NCI-H146 treated with DMSO at 0.1 percent for 48 hours (cell line): ENCODE results near the gene HRCT1.
"Not testable (repeated sequence)": the region's sequence is repeated elsewhere in the genome, so short reads cannot be mapped to it uniquely, and the experiment has no call there.

ENCODE experiments used
- DNase-seq: peaks from one replicate; lab custom pipeline; 2025; ENCODE audit not compliant: unreplicated experiment; lab: John Stamatoyannopoulos, UW

Gene HRCT1

DNA sequence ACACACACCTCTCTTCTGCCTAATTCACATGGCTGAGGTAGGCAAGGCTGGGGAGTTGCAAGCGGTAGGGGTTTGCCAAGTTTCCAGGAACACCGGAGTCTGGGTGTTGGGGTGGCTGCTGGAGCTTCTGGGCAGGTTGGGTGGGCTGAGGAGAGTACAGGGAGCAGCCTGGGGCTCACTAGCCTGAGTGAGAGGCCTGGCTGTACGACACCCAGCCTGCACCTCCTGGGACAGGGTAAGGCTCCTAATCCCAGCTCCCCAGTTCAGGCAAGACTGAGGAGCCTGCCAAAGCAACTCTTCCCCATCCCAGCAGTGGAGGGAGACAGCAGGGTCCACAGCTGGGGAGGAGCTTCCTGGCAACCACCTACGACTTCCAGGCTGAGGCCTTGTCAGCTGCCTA lies 11.3 kb downstream of the HRCT1 start:
- DNase-seq, result no peak

DNA sequence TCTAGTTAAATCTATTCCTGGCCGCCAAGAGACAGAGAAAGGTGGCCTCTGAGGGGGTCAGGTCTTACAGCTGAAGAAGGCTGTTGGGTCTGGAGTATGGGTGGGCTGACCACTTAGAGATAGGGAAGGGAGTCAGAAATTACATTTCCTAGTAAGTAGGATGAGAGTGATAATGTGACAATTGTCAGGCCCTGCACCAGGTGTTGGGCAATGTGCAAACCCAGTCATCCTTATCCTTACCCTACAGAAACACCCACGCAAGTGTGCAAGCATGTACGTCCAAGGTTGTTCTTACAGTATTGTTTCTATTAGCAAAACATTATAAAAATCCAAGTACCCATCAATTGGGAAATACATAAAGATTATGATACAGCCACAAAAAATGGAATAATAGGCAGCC lies 12.8 kb downstream of the HRCT1 start:
- DNase-seq, result no peak

DNA sequence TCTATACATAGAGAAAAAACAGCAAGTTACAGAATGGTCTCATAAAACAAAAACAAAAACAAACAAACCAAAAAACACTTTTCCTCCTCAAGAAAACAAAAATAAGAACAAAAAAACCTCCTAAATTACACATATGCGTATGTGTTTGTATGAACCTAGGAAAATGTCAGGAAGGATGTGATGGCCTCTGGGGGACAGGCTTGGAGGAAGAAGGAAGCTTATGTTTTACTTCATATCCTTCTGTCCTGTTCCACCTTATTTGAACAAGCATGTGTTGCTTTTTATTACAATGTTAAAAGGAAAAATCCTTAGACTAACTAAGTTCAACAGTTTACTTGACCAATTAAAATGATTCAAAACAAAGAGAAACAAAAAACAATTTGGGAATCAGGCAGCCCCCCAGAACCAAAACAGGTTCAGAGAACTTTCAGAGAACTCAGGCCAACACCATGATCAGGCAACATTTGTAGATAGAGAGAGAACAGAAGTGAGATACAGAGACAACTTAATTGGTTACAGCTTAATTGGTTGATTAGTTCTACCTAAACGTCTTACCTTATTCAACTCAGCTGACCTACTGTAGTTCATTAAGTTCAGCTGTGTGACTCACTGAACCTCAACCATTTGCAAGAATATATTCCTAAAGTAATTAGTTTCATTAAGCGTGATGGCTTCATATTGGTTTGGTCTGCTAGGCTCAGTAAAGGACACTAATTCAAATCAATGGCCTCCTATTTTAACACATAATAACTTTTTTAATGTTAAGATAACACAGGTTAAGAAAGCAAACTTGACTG lies 13.4 kb downstream of the HRCT1 start:
- no peak for DNase-seq

DNA sequence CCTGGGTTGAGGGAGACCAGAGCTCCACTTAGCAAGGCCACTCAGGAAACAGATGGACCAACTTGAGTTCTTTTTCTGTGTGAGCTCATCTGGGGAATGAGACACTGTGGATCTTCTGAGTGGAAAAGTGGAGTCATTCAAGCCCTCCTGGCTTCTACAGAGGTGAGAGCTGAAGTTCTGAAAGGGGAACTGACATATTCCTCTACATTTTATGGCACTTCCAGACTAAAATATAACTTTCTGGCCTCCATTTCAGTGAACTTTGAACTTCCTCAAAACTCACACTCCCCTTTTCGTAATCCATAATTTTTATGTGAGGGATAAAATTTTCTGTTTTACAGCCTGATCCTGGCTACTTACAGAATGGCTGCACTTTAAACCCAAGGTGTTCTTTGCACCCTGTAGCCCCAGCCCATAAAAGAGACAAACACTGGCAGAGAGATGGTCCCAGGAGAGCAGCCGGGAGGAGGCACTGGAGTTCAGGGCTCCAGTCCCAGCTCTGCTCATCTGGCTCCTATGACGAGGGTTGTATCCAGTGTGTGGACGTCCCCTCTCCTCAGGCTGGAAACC lies 14.1 kb downstream of the HRCT1 start:
- no peak for DNase-seq

DNA sequence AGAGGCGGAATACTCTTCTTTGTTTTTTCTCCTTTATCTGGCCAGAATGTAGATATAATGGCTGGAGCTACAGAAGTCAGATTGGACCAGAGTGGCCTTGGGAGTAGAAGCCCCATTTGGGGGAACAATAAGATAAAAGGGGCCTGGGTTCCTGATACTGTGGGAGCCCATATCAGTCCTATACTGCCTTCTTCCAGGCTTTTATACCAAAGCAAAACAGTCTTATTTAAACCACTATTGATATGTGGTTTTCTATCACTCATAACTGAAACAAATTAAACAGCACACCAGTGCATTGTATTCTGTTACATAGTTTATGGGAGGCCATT lies 17.6 kb downstream of the HRCT1 start:
- no peak for DNase-seq

DNA sequence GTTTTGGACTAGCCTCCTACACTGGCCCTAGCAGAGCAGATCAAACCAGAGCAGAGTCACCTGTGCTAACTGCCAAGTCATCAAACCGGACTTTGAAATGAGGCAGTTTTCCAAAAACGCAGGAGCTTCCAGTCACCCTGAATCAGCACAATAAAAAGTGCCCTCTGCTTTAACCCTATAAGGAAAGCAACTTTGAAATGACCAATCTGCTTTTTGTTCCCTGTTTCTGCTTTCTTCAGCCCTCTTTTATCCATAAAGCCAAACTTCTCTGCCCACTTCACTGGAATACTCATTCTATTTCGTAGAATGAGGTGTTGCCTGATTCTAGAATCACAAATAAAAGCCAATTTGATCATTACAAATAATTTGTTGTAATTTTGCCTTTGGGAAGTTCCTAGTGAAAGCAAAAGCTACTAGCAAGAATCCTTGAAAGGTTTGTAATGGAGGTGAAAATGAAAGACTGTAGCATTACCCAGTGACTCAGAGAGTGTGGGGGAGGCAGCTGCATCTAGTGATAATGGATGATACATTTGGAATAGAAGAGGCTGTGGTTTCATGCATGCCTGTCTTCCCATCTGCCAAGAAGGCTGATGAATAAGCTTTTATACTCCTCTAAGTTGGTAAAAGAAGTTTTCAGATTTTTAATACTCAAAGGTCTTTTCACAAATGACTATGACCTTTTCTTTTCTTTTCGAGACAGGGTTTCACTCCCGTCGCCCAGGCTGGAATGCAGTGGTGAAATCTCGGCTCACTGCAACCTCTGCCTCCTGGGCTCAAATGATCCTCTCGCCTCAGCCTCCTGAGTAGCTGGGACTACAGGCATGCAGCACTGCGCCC lies 18.1 kb downstream of the HRCT1 start:
- DNase-seq, result no peak

DNA sequence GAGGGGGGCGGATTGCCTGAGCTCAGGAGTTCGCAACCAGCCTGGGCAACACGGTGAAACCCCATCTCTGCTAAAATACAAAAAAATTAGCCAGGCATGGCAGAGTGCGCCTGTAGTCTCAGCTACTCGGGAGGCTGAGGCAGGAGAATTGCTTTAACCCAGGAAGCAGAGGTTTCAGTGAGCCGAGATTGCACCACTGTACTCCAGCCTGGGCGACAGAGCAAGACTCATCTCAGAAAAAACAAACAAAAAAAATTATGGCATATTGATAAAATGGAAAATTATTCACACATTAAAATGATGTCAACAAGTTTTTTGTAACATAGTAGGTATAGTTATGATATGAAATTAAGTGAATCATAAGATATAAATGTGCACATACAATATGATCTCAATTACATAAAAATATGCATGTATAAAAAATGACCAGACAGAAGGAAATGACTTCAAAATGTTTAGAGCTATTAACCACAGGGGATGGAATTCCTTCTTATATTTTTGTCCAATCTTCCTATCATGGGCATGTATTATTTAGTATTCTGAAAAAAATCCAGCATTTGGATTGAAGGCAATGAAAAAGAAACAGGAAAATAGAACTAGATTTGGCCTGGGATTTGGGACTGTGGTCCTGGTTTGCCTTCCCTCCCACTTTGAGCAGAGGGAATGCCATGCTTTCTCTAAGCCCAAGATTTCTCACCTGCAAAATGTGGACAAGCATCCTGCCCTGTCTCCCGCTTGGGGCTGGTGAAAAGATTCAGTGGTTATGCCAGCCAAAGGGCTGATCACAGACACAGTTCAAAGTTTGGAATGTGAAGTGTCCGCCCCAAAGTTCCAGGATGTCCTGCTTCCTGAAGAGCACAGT lies 22.8 kb downstream of the HRCT1 start:
- no peak for DNase-seq

DNA sequence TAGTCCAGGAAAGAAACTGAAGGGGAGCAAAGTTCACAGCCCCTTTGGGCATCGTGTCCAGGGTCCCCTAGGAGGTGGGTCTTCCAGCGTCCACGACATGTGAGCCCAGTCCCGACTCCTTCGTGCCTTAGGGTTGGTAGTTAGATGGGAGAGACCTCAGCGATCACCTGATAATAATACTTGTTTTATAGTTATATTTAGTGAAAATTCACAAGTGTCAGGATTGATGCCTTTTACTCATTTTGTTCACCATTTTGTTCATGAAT lies 23.4 kb downstream of the HRCT1 start:
- no peak for DNase-seq

DNA sequence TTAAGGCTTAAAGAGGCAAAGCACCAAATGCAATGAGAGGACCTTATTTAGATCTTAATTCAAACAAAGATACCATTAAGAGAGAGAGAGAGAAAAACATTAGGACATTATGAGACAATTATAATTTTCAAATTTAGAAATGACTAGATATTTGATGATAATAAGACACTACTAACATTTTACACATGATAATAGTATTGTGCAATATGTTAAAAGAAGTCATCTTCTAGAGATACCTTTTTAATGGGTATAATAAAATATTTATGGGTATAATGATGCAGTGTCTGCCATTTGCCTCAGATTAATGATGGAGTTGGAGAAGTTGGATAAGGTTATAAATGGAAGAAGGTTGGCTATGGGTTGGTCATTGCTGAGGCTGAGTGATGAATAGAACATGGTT lies 24.5 kb downstream of the HRCT1 start:
- no peak for DNase-seq

DNA sequence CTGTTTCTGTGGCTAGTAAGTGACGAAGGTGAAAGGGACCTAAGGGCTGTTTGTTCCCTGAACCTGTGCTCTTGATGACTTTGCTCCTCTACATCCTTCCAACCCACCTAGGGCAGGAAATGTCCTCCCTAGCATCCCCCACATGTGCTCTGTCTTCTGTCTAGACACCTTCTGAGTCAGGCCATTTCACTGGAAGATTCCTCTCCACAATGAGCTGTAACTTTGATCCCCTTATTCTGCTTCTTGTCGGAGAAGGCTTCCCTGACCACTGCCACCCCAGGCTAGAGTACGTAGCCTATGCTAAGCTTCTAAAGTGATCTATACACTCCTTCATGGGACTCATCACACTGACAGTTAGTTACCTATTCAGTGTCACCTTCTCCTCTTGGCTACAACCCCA lies 25.0 kb downstream of the HRCT1 start:
- no peak for DNase-seq

DNA sequence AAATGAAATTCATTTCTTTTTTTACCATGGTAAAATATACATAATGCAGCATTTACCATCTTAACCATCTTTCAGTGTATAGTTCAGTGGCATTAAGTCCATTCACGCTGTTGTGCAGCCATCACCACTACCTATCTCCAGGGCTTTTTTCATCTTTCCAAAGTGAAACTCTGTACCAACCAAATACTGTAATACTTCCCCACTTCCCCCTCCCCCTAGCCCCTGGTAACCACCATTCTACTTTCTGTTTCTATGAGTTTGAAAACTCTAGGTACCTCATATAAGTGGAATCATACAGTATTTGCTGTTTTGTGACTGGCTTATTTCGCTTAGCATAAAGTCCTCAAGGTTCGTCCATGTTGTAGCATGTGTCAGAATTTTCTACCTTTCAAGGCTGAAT lies 26.7 kb downstream of the HRCT1 start:
- no peak for DNase-seq

DNA sequence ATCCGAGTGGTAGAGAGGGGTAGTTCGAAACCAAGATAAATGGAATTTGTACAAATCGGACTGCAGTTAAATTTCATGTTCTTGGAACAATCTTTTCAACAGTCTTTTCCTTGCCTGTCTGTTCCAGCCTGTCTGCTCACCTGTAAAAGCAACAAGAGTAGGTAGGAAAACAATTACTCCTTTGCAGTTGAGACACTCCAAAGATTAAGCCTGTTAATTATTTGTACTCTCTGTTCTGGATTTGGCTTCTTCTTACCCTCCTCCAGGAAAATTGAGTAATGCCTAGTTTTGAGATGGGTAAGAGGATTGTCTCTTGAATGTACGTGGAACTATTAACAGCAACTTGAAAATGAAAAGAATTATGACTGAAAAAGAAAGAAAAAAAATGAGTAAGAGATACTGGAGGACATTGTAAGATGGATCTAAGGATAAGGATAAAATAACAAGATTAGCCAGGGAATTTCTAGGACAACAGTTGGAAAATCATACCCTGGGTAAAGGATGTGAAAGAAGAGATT lies 27.6 kb downstream of the HRCT1 start:
- DNase-seq, result no peak

DNA sequence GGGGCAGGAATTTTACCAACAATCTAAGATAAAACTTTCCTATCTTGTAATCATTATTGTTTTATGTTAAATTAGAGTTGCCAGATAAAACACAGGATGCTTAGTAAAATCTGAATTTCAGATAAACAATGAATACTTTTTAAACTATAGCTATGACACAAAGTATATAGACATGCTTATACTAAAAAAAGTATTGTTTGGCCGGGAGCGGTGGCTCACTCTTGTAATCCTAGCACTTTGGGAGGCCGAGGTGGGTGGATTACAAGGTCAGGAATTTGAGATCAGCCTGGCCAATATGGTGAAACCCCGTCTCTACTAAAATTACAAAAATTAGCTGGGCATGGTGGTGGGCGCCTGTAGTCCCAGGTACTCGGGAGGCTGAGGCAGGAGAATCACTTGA lies 28.1 kb downstream of the HRCT1 start:
- DNase-seq, result not testable (repeated sequence)

DNA sequence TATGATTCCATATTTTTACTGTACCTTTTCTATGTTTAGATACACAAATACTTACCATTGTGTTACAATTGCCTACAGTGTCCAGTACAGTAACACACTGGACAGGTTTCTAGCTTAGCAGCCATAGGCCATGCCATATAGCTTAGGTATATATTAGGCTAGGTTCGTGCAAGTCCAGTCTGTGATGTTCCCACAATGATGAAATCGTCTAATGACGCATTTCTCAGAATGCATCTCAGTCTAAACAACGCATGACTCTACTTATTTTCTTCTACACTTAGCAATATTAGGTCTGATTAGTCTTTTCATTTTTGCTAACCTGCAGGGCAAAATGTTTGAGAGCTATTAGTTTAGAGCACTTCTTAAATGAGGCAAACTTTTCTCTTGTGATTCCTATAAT lies 29.3 kb downstream of the HRCT1 start:
- no peak for DNase-seq

DNA sequence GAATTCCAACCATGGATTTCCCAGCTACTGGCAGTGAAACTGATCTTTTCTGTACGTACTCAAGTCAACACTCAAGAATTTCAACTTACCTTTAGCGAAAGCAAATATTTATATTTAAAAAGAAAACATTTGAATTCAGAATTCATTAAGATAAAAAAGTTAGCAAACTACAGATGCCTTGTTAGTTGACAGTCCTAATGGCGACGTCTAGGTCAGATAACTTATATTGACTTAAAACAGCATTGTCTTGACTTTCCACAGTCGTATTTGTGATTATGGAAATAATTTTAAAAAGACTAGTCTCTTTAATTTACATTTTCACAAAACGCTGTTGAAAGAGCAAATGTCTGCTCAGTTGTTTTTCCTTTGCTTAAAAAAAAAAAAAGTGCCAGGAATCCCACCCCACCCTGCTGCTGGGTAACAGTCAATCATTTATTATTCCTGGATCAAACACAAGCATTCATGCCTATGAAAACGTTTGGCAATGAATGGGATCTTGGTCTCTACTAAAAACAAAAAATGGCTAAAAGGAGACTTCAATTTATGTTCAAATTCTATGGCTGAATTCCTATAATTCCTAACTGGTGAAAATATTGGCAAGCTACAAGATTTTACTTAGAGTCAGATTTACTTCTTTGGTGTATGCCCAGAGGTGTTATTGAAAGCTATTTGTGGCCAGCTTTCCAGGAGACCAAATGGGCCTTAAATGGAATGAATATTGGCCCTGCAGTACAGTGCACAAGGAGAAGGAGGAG lies 29.9 kb downstream of the HRCT1 start:
- no peak for DNase-seq

DNA sequence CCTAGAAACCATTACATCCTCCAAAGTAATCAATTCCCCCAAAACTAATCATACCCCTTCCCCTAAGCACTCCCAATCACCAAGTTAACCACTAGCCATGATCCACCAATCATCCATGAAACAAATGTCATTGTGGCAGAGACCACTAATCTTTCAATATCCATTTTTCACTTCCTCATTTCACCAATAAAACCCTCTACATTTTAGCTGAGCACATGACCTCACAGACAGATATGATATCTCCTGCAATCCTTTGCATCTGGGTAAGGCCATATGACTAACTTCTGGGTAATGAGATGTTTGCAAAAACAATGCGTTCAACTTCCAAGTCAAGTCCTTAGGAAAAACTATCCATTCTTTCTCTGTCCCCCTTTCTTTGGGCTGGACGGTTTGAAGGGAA lies 31.2 kb downstream of the HRCT1 start:
- no peak for DNase-seq

DNA sequence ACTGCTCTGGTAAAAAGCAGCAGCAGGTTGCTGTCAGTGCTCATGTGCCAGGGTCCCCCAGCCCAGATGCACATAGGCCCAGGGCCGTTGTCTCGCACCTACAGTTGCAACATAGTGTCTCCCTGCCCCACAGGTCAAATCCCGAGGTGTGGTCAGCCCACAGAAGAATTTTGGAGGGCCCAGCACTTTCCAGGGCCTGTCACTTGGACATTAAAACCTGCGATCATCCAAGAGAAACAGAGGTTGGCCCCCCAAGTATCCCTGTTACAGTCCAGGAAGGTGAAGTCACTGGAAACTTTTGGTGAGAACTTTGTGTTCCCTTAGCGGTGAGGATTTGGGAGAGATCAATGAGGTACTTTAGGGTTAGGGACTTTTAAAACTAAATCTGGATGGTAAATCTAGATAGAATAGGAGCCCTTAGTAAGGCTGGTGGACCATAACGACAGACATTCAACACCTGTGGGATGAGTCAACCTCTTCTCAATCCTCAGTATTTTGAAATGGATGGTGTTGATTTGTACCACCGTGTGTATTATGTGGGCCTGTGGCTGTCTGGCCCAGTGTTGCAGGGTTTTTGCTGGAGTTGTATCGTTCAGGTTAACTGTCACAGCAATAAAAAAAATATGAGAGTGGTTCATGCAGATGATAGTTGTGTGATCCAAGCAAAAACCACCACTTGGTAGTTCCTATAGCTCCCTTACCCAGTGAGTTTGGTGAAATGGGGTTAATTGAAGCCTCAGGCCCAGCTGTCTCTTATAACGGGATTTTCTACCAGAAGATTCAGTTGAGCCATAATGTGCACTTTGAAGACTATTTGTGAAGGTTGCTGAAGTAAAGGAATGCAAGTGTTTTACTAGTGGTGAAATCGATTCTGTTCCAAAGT lies 32.7 kb downstream of the HRCT1 start:
- no peak for DNase-seq

DNA sequence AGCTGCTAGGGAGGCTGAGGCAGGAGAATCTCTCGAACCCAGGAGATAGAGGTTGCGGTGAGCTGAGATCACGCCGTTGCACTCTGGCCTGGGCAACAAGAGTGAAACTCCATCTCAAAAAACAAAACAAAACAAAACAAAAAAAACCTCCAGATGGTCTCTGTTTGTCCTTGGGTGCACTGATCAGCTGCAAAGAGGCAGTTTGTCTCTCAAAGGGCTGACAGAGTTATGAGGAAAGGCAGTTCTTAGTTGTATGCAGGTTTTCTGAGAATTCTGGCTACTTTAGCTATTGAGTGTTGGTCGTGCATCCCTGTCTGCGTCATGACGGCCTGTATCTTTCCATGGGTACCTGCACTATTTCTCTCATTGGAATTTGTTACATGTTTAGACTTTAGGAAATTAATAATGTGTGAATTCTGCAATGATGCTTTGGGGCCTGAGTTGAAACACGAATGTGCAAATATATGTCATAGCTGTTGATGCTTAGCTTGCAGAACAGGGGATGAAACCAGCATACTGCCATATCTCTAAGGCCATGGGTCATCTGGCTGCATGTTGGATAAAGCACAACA lies 33.8 kb downstream of the HRCT1 start:
- DNase-seq, result no peak
